ENCODE results near the gene SLC22A17. TPM values are rescaled to one million over a fixed set of nuclear protein-coding genes. Genes with fewer than 3 reads are reported as not detected.

Gene SLC22A17
- total and polyA plus RNA-seq, 2 of the 13 experiments (the other 11 are each of a cell fraction or from before 2014, with no cell fraction given), result 0.95 to 1.1 TPM

GRCh38 chr14:23321572-23322547 is 30.8 kb downstream of the SLC22A17 start (continued):
- TF ChIP-seq ZNF121 (CRISPR knock-in tag; IDR thresholded peaks at IDR 0.05) (peak; percentile 15; the same call in 1 of the 2 replicates), ZNF180 (CRISPR knock-in tag; IDR thresholded peaks at IDR 0.05; ENCODE audit: borderline replicate concordance, low read depth) (no peak), ZNF713 (CRISPR knock-in tag; IDR thresholded peaks at IDR 0.05) (no peak), CREM (IDR thresholded peaks at IDR 0.05) (no peak), CREM (CRISPR knock-in tag; IDR thresholded peaks at IDR 0.05) (no peak), FLYWCH1 (CRISPR knock-in tag; IDR thresholded peaks at IDR 0.05) (no peak), FOXK2 (IDR thresholded peaks at IDR 0.05) (no peak), ARHGAP35 (CRISPR knock-in tag; IDR thresholded peaks at IDR 0.05; ENCODE audit: borderline replicate concordance) (no peak; the same call in 1 of the 2 replicates), ZNF703 (CRISPR knock-in tag; IDR thresholded peaks at IDR 0.05; ENCODE audit: borderline replicate concordance) (no peak), ARNT2 (CRISPR knock-in tag; IDR thresholded peaks at IDR 0.05; ENCODE audit: low read depth) (no peak), U2AF1 (optimal IDR thresholded peaks at IDR 0.05; ENCODE audit: low read depth, low read length) (no peak), ZNF296 (CRISPR knock-in tag; conservative IDR thresholded peaks at IDR 0.05) (no peak), MYC (CRISPR knock-in tag; IDR thresholded peaks at IDR 0.05; ENCODE audit: borderline replicate concordance) (peak; percentile 67; the same call in 1 of the 2 replicates), SRSF4 (IDR thresholded peaks at IDR 0.05; ENCODE audit: low read depth, low read length, poor library complexity, severe bottlenecking) (no peak), HDAC1 (CRISPR knock-in tag; IDR thresholded peaks at IDR 0.05) (peak; percentile 52), MEIS2 (CRISPR knock-in tag; IDR thresholded peaks at IDR 0.05) (peak; percentile 30; the same call in 1 of the 2 replicates), TBX2 (CRISPR knock-in tag; IDR thresholded peaks at IDR 0.05; ENCODE audit: borderline replicate concordance) (no peak; the same call in 1 of the 2 replicates), ZBTB42 (CRISPR knock-in tag; IDR thresholded peaks at IDR 0.05) (peak; percentile 15; the same call in 1 of the 2 replicates), ZNF574 (CRISPR knock-in tag; IDR thresholded peaks at IDR 0.05) (peak; percentile 76; the same call in 1 of the 2 replicates), TEAD2 (CRISPR knock-in tag; IDR thresholded peaks at IDR 0.05) (peak; percentile 41)
- TF ChIP-seq, protein P1, sequence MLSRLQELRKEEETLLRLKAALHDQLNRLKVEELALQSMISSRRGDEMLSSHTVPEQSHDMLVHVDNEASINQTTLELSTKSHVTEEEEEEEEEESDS (CRISPR knock-in tag; IDR thresholded peaks at IDR 0.05; ENCODE audit: borderline replicate concordance), result peak; percentile 90
- TF ChIP-seq, protein P2, sequence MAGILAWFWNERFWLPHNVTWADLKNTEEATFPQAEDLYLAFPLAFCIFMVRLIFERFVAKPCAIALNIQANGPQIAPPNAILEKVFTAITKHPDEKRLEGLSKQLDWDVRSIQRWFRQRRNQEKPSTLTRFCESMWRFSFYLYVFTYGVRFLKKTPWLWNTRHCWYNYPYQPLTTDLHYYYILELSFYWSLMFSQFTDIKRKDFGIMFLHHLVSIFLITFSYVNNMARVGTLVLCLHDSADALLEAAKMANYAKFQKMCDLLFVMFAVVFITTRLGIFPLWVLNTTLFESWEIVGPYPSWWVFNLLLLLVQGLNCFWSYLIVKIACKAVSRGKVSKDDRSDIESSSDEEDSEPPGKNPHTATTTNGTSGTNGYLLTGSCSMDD (CRISPR knock-in tag; IDR thresholded peaks at IDR 0.05), result no peak
- TF ChIP-seq, protein P3, sequence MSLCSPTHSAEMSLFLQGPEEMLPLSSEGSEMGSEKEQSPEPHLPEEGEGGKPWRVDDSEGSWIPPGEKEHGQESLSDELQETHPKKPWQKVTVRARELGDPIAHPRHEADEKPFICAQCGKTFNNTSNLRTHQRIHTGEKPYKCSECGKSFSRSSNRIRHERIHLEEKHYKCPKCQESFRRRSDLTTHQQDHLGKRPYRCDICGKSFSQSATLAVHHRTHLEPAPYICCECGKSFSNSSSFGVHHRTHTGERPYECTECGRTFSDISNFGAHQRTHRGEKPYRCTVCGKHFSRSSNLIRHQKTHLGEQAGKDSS (CRISPR knock-in tag; IDR thresholded peaks at IDR 0.05; ENCODE audit: borderline replicate concordance, low read depth), result 0 out of 2 replicates have a peak, but pooled peaks have one; percentile 34
